Lung microvascular endothelial cell (primary cell): ENCODE measurements around the gene PHGDH. TPM values are rescaled to one million over a fixed set of nuclear protein-coding genes. Genes with fewer than 3 reads are reported as not detected.
A peak's percentile ranks its signal among the peaks of the same experiment; 100 is the strongest.
"Not testable (repeated sequence)": the region's sequence is repeated elsewhere in the genome, so short reads cannot be mapped to it uniquely, and the experiment has no call there.

Experiments used
- DNase-seq, 2 donors: peaks; one replicate each; pipeline versions ENCODE4 v3.0.0 to v3.0.0-alpha.2; 2010; ENCODE audit warnings: low read depth in 2 of 2
- total RNA-seq: library from RNA; depleted of rRNA; stranded (reverse); fragments of >200 nt; gene quantifications from 2 replicates; pipeline ENCODE4 v1.2.1, GENCODE V29; 2014

The PHGDH gene
- total RNA-seq, 1 donor from 2014 or later = 0.99 TPM

- DNase-seq = no peak
These were observed 14.1 kb upstream of the PHGDH start for GRCh38 chr1:119697598-119697997.

DNA sequence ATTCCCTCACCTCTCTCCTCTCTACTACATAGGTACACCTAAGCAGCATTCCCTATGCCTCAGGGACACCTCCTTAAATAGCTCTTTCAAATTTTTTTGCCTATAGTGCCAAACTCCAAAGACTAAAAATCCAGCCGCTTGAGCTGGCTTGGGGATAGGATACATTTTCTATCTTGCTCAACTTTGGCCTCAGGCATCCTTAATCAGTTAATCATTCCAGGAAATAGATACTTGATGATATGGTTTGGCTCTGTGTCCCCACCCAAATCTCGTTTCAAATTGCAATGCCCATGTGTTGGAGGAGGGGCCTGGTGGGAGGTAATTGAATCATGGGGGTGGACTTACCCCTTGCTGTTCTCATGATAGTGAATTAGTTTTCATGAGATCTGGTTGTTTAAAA is 11.4 kb upstream of the PHGDH start:
- no peak for DNase-seq

DNA sequence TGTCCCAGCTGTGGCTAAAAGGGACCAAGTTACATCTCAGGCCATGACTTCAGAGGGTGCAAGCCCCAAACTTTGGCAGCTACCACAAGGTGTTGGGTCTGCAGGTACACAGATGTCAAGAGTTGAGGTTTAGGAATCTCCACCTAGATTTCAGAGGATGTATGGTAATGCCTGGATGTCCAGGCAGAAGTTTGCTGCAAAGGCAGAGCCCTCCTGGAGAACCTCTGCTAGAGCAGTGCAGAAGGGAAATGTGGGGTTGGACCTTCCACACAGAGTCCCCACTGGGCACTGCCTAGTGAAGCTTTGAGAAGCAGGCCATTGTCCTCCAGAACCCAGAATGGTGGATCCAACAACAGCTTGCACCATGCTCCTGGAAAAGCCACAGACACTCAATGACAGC is 10.1 kb upstream of the PHGDH start:
- DNase-seq = no peak

DNA sequence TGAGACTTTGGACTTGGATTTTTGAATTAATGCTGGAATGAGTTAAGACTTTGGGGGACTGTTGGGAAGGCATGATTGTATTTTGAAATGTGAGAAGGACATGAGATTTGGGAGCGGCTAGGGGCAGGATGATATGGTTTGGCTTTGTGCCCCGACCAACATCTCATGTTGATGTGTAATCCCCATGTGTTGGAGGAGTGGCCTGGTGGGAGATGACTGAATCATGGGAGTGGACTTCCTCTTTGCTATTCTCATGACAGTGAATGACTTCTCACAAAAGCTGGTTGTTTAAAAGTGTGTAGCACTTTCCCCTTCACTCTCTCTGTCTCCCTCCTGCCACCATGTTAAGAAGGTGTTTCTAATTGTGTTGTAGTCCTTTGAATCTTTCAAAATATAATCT is 9.3 kb upstream of the PHGDH start:
- DNase-seq = peak in 1 of 2 donors; percentile 61

DNA sequence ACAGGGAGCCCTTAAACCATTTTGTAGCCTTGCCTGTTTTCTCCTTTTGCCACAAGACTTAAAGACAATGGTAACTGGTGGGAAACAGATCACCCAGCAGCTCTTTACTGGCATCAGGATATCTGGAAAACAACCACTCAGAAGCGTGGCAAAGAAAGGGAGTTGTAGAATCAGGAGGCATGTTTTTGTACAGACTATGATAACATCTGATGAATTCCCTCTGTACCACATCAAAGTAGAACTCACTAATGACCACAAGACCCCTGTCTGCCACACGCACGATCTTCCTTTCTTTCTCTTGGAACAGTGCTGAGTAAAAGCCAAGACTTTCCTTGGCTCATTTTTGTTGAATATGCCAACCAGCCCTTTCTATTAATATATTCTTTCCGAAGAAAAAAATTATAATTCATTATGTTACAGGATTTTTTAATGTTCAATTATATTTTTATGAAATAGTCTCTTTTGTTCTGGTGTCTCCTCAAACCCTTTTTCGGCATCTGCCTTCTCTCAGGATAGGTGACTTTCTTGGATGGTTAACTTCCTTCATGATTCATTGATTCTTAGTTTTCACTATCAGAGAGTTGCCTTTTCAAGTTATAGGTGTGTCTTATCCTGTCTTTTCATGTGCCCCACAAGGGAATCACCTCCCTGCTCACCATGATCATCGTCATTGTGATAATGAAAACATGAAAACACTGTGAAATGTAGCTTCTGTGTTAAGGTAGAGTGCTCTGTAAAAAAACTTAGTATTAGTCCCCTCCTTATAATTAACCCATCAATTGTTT is 7.9 kb upstream of the PHGDH start:
- no peak for DNase-seq

DNA sequence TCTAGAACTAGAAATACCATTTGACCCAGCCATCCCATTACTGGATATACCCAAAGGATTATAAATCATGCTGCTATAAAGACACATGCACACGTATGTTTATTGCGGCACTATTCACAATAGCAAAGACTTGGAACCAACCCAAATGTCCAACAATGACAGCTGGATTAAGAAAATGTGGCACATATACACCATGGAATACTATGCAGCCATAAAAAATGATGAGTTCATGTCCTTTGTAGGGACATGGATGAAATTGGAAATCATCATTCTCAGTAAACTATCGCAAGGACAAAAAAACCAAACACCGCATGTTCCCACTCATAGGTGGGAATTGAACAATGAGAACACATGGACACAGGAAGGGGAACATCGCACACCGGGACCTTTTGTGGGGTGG is 5.1 kb upstream of the PHGDH start:
- DNase-seq = not testable (repeated sequence)

DNA sequence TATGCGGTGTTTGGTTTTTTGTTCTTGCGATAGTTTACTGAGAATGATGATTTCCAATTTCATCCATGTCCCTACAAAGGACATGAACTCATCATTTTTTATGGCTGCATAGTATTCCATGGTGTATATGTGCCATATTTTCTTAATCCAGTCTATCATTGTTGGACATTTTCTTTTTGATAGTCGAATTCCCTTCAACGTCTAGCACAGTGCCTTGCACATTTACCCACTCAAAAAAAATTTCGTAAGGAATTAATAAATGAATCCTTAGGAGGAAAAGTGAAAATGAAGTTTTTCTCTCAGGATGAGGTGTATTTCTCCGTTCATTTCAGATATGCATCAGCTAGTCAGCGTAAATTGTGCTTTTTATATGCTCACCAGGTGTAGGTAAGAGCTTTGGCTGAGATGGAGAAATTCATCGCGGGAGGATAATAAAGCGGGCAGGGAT is 354 bp upstream of the PHGDH start:
- DNase-seq = not testable (repeated sequence)

GRCh38 chr1:119712342-119713038 is 756 bp downstream of the PHGDH start:
- peak in 1 of 2 donors; percentile 61 for DNase-seq

DNA sequence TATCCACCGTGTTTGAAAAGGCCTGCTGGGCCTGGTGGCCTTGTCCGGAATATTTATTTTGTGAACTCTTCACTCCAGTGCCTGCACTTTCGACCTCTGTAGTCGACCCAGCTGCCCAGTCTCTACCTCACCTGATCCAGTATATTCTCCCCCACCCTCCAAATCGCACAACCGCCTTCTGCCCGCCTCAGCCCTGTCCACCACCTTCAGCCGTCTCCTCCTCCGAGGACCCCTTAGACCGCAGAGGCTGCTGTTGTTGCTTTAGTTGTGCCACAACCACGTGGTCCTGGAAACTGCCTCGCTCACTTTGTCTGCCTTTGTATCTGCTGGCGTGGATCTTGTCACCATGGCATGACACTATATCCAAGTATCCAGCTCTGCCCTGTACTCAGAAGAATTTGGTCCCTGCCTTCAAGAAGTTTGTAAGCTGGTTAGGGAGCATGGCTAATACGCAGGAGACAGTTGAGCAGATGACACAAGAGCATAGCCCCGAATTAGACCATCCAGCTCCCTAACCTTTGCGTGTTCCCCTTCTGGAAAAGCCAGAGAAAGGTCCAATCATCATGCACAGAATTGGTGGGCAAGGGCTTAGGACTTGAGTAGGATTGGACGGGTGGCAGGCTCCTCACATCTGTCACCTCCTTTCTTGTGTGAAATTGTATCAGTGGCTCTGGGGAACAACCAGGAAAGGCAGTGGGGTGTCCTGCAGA is 1.5 kb downstream of the PHGDH start:
- no peak for DNase-seq

- no peak for DNase-seq
These were observed 2.2 kb downstream of the PHGDH start for GRCh38 chr1:119713749-119714456.

DNA sequence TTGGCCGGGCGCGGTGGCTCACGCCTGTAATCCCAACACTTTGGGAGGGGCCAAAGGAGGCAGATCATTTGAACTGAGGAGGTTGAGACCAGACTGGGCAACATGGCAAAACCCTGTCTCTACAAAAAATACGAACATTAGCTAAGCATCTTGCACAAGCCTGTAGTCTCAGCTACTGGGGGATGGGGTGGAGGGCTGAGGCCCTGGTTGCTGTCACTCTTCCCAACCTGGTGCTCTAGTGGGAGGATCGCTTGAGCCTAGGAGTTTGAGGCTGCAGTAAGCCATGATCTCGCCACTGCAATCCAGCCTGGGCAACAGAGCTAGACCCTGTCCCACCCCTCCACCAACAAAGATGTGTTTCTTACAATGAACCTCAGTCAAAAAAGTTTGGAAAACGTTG is 2.8 kb downstream of the PHGDH start:
- DNase-seq = no peak

DNA sequence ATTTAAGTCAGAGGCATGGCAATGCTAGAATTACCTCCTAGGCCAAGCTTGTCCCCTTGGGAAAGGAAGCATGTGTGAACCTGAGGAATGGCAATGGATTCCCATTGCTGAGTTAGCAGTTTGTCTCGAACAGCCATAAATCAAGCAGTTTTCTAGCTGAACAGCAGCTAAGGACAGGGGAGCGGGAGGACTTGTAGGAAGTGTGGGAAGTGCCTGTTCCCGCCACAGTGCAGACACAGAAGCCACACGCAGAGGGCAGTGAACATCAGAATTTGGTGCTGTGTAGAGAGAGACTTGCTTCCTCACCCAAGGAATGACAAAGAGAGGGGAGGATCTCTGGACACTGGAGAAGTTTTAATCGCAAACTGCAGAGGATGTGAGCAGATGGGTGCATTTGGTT is 3.8 kb downstream of the PHGDH start:
- DNase-seq = no peak

DNA sequence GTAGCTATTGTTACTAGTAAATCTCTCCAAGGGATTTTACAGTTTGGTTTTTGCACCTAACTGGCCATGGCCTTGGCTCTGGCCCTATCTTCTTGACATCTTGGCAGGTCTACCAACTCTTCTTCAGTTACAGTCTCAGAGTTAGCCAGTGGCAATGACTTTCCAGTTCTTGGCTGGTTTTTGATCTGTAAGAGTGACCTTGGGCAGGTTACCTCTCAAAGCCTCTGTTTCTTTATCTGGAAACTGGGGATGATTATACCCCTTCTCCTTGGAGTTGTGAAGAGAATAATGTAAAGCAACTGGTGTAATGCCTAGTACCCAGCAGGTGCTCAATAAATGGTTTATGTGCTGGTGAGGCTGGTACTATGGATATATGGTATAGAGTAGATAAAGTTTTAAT is 6.7 kb downstream of the PHGDH start:
- no peak for DNase-seq

DNA sequence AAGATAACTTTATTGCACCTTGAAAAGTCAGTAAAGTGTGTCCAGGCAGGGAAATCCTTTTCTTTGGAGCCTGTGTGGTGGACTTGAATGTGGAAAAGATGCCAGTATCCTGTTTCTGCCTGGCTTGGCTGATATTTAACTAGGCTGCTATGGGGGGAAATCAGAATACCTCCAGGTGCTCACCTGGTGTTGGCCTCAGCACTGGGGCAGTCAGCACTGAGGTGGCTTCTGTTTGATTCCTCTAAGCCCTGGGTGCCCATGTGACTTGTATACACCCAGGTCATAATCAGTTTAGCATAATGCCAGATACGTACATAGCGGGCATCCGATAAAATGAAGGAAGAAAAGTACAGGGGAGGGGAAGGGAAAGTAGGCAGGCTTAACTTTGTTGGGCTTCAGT is 7.2 kb downstream of the PHGDH start:
- no peak for DNase-seq

DNA sequence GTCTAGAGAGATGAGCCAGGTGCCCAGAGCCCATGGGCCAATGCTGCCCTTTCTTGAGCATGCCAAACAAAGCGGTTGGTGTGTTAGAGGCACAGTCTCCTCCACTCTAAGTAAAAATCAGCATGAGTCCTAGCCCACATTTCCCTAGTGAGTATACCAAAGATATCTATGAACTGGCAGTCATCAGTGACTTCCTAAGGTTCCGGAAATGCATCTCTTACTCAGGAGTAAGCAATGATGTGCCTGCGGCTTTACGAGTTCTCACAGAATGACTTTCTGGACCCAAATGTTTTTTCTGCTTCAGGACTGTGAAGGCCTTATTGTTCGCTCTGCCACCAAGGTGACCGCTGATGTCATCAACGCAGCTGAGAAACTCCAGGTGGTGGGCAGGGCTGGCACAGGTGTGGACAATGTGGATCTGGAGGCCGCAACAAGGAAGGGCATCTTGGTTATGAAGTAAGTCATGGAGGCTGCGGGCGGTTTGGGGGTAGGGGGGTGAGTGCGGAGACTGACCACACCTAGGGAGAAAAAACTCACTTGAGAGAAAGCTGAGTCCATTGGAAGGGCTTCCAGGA is 9.2 kb downstream of the PHGDH start:
- no peak for DNase-seq

DNA sequence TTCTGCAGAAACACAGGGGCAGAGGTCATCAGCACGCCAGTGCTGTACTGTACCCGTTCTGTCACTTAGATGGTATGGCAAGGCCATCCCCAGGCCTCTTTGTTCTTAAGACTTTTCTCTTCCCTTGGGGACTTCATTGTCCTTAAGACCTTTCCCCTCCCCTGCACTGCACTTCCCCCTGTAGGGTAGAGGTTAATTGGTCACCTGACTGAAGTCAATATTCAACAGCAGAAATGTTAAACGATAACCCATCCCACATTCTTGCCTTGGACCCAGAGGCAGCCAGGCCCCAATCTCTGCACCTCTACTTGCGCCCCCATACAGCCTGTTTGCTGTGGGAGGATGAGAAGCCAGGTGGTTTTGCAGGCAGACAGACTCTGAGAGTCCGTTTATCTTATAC is 10.2 kb downstream of the PHGDH start:
- no peak for DNase-seq

GRCh38 chr1:119724611-119725218 is 13.0 kb downstream of the PHGDH start:
- no peak for DNase-seq

DNA sequence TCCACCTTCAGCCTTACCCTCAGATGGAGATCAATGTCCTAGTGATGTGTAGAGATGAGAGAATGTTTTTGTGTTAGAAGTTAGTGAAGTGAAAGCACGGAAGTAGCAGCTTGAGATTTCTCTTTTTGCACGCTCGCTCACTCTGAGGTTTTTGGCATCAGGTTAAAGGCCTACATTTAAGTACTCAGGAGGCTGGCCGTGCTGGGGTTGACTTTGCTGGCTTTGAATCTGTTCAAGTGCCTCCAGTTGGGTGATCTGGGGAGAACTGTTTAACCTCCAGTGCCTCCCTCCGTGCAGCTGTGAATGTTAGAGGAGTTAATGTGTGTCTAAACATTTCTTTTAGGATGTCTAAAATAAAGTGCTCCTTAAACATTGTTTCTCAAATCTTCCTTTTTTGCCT is 13.9 kb downstream of the PHGDH start:
- no peak for DNase-seq

- peak; percentile 9 to 21 for DNase-seq
These were observed 16.3 kb downstream of the PHGDH start for GRCh38 chr1:119727991-119728390.

- no peak for DNase-seq
These were observed 17.3 kb downstream of the PHGDH start for GRCh38 chr1:119729044-119729443.

DNA sequence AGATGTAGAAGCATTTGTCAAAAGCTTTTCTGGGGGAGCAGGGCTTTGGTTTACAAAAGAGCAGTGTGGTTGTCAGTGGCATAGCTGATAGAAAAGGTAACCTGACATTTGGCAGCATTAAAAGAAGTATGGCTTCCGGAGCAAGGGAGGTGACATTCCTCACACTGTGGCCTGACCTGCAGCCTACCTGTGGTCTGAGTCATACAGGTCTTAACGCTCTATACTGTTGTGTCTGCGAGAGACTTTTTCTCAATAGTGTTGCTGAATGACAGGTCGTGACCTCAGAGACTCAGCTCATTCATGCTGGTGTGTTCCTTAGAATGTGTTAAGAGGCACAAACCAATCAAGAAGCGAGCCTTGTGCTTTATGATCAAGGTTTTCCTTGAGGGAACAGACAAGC is 19.3 kb downstream of the PHGDH start:
- no peak for DNase-seq
